ENCODE data around the gene OGDH.

DNA sequence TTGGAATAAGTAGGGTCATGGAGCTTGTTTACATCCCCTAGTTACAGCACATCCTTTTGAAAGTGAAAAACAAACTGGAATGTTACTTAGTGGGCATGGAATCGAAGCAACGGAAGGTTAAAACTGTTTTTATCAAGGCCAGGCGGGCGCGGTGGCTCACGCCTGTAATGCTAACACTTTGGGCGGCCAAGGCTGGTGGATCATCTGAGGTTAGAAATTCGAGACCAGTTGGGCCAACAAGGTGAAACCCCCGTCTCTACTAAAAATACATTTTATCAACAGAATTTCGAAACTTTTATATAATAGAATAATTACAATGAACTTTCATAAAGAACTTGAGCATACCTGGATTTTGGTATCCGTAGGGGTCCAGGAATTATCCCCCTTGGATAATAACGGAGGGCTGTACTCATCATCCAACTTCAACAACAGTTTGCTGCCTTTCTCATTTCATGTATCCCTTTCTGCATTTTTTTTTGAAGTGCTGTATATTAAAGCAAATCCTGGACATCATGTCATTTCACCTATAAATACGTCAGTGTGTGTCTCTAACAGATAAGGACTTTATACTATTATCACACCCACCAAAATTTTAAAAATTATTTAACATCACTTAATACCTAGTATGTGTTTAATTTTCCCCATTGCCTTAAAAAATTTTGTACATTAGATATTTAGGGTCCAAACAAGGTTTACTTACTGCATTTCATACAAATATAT is 23.1 kb upstream of the OGDH start:
- TF ChIP-seq, protein P1, sequence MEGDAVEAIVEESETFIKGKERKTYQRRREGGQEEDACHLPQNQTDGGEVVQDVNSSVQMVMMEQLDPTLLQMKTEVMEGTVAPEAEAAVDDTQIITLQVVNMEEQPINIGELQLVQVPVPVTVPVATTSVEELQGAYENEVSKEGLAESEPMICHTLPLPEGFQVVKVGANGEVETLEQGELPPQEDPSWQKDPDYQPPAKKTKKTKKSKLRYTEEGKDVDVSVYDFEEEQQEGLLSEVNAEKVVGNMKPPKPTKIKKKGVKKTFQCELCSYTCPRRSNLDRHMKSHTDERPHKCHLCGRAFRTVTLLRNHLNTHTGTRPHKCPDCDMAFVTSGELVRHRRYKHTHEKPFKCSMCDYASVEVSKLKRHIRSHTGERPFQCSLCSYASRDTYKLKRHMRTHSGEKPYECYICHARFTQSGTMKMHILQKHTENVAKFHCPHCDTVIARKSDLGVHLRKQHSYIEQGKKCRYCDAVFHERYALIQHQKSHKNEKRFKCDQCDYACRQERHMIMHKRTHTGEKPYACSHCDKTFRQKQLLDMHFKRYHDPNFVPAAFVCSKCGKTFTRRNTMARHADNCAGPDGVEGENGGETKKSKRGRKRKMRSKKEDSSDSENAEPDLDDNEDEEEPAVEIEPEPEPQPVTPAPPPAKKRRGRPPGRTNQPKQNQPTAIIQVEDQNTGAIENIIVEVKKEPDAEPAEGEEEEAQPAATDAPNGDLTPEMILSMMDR (conservative IDR thresholded peaks at IDR 0.05), result no peak
- no peak for TF ChIP-seq ZFX (IDR thresholded peaks at IDR 0.05)
